ENCODE measurements around the gene PHOX2A. TPM values are rescaled to one million over a fixed set of nuclear protein-coding genes. Genes with fewer than 3 reads are reported as not detected.

The PHOX2A gene
- total RNA-seq, 1 experiment from 2014 or later, result not detected

DNA sequence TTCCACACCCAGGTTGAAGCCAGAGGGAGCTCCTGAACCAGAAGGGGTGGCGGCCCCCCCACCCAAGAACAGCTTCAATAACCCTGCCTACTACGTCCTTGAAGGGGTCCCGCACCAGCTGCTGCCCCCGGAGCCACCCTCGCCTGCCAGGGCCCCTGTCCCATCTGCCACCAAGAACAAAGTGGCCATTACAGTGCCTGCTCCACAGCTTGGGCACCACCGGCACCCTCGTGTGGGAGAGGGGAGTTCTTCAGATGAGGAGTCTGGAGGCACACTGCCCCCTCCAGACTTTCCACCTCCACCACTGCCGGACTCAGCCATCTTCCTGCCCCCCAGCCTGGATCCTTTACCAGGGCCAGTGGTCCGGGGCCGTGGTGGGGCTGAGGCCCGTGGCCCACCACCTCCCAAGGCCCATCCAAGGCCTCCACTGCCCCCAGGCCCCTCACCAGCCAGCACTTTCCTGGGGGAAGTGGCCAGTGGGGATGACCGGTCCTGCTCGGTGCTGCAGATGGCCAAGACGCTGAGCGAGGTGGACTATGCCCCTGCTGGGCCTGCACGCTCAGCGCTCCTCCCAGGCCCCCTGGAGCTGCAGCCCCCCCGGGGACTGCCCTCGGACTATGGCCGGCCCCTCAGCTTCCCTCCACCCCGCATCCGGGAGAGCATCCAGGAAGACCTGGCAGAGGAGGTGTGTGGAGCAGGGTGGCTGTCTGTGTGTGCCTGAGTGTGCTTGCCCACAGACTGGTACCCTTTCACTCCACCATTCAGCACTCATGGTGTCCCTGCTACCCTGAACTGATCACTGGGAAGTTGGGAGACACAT, 6.7 kb downstream of the PHOX2A start:
- no peak overlapping the region for H3K27ac ChIP-seq (ENCODE audit: low read depth, low read length, poor library complexity, severe bottlenecking)
- intact Hi-C loops (cut with micrococcal nuclease; ENCODE audit: unreplicated experiment), result loop anchor here (5.0 kb wide), 1 partner anchor 195 kb away; the partner anchor contains the start of gene CLPB
- H3K36me3 ChIP-seq (ENCODE audit: insufficient read depth, low read length, poor library complexity, severe bottlenecking), result peaks cover 23% of the 10 kb centered on the region
- DNase-seq (ENCODE audit: low spot score), result no peak
- H3K27me3 ChIP-seq (replicated peaks; ENCODE audit: insufficient read depth, low read depth, low read length, poor library complexity), result peaks cover 34% of the 10 kb centered on the region
- no peaks in the 10 kb centered on the region for H3K9me3 ChIP-seq (ENCODE audit: low read depth, low read length, poor library complexity, severe bottlenecking)
- ChIA-PET CTCF (interaction anchor here (0.5 to 1.4 kb wide), 3 partner anchors 14 to 212 kb away, joined by 3 to 6 read pairs (median 5); no protein-coding TSS in a partner anchor), POLR2A (ENCODE audit: low non-redundant PET) (no interaction called here)
- no peak overlapping the region for H3K4me3 ChIP-seq (ENCODE audit: low read depth, low read length, poor library complexity, severe bottlenecking)
- H3K4me1 ChIP-seq (ENCODE audit: insufficient read depth, low read length, poor library complexity, severe bottlenecking), result no peaks in the 10 kb centered on the region
- TF ChIP-seq EZH2 (IDR thresholded peaks at IDR 0.05; ENCODE audit: borderline replicate concordance, low read depth, low read length, poor library complexity, severe bottlenecking), result no peak
- TF ChIP-seq, protein P1, sequence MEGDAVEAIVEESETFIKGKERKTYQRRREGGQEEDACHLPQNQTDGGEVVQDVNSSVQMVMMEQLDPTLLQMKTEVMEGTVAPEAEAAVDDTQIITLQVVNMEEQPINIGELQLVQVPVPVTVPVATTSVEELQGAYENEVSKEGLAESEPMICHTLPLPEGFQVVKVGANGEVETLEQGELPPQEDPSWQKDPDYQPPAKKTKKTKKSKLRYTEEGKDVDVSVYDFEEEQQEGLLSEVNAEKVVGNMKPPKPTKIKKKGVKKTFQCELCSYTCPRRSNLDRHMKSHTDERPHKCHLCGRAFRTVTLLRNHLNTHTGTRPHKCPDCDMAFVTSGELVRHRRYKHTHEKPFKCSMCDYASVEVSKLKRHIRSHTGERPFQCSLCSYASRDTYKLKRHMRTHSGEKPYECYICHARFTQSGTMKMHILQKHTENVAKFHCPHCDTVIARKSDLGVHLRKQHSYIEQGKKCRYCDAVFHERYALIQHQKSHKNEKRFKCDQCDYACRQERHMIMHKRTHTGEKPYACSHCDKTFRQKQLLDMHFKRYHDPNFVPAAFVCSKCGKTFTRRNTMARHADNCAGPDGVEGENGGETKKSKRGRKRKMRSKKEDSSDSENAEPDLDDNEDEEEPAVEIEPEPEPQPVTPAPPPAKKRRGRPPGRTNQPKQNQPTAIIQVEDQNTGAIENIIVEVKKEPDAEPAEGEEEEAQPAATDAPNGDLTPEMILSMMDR (conservative IDR thresholded peaks at IDR 0.05; ENCODE audit: low read depth, low read length), result 0 out of 2 replicates have a peak, but pooled peaks have one; percentile 9
- BruUV-seq (replicated peaks), result no TSS peak

DNA sequence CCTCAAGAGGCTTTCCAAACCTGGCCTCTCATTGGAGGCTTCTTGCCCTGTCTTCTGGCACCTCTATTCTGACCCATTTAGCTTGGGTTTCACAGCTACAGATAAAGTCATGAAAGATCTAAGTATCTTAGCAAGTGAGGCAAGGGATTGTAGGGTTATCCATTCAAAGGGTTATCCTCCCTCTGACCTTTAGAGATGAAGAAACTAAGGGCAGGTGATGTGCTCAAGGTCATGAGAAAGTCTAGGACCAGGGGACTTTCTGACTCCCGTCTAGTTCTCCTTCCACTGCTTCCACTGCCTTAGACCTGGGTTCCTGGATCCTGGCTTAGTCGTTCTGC, 7.2 kb downstream of the PHOX2A start:
- H3K9me3 ChIP-seq (ENCODE audit: low read depth, low read length, poor library complexity, severe bottlenecking), result no peaks in the 10 kb centered on the region
- H3K4me1 ChIP-seq (ENCODE audit: insufficient read depth, low read length, poor library complexity, severe bottlenecking), result no peaks in the 10 kb centered on the region
- peaks cover 28% of the 10 kb centered on the region for H3K27me3 ChIP-seq (replicated peaks; ENCODE audit: insufficient read depth, low read depth, low read length, poor library complexity)
- ChIA-PET POLR2A (ENCODE audit: low non-redundant PET) (interaction anchor here (0.5 kb wide), 1 partner anchor 198 kb away, joined by 4 read pairs; no protein-coding TSS in a partner anchor), CTCF (interaction anchor here (1.4 kb wide), 1 partner anchor 194 kb away, joined by 5 read pairs; no protein-coding TSS in a partner anchor)
- no peak for DNase-seq (ENCODE audit: low spot score)
- no peak for TF ChIP-seq EZH2 (IDR thresholded peaks at IDR 0.05; ENCODE audit: borderline replicate concordance, low read depth, low read length, poor library complexity, severe bottlenecking)
- TF ChIP-seq, protein P1 (conservative IDR thresholded peaks at IDR 0.05; ENCODE audit: low read depth, low read length), result no peak
- no peak overlapping the region for H3K27ac ChIP-seq (ENCODE audit: low read depth, low read length, poor library complexity, severe bottlenecking)
- H3K36me3 ChIP-seq (ENCODE audit: insufficient read depth, low read length, poor library complexity, severe bottlenecking), result peaks cover 25% of the 10 kb centered on the region
- intact Hi-C loops (cut with micrococcal nuclease; ENCODE audit: unreplicated experiment), result loop anchor here (5.0 kb wide), 1 partner anchor 196 kb away; the partner anchor contains the start of gene CLPB
- BruUV-seq (replicated peaks), result no TSS peak
- no peak overlapping the region for H3K4me3 ChIP-seq (ENCODE audit: low read depth, low read length, poor library complexity, severe bottlenecking)

DNA sequence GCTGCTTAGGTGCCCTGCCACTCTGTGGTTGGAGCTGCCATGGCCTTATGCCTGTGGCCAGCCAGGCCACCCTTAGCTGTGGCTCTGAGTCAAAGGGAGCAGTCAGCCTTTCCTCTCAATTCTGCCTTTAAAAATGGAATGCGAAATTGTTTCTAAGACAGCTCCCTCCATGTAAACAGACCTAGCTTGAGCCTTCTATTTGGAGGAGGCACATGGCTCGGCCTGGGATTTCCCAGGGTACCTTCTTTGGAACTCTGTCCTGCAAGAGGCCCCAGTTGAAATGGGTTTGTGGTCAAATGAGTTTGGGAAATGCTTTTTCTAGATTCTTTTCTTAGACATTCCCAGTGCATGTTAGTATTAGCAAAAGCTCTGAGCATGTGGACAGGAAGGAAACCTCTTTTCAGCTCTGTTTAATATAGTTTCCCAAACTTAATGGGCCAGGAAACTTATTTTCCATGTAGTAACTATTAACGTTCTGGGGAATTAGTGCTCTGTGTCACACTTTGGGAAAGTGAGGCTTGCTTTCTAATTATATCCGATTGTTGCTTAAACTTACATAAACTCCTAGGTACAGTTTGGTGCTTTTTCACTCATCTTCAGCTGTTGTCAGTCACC, 7.8 kb downstream of the PHOX2A start:
- H3K9me3 ChIP-seq (ENCODE audit: low read depth, low read length, poor library complexity, severe bottlenecking), result no peaks in the 10 kb centered on the region
- ChIA-PET POLR2A (ENCODE audit: low non-redundant PET) (interaction anchor here (0.5 kb wide), 1 partner anchor 199 kb away, joined by 4 read pairs; no protein-coding TSS in a partner anchor), CTCF (interaction anchor here (1.4 kb wide), 1 partner anchor 195 kb away, joined by 5 read pairs; no protein-coding TSS in a partner anchor)
- TF ChIP-seq EZH2 (IDR thresholded peaks at IDR 0.05; ENCODE audit: borderline replicate concordance, low read depth, low read length, poor library complexity, severe bottlenecking), result no peak
- TF ChIP-seq, protein P1 (conservative IDR thresholded peaks at IDR 0.05; ENCODE audit: low read depth, low read length), result no peak
- H3K4me1 ChIP-seq (ENCODE audit: insufficient read depth, low read length, poor library complexity, severe bottlenecking), result no peaks in the 10 kb centered on the region
- intact Hi-C loops (cut with micrococcal nuclease; ENCODE audit: unreplicated experiment), result loop anchor here (5.0 kb wide), 1 partner anchor 196 kb away; the partner anchor contains the start of gene CLPB
- peaks cover 30% of the 10 kb centered on the region for H3K36me3 ChIP-seq (ENCODE audit: insufficient read depth, low read length, poor library complexity, severe bottlenecking)
- no TSS peak for BruUV-seq (replicated peaks)
- no peak for DNase-seq (ENCODE audit: low spot score)
- peaks cover 24% of the 10 kb centered on the region for H3K27me3 ChIP-seq (replicated peaks; ENCODE audit: insufficient read depth, low read depth, low read length, poor library complexity)
- H3K27ac ChIP-seq (ENCODE audit: low read depth, low read length, poor library complexity, severe bottlenecking), result no peak overlapping the region
- H3K4me3 ChIP-seq (ENCODE audit: low read depth, low read length, poor library complexity, severe bottlenecking), result no peak overlapping the region

Measured in A673 (cell line).